IMR-90 (cell line): ENCODE data around the gene THOC2. TPM values are rescaled to one million over a fixed set of nuclear protein-coding genes. Genes with fewer than 3 reads are reported as not detected.
A peak's percentile ranks its signal among the peaks of the same experiment; 100 is the strongest.

Experiments
- ATAC-seq: fragments of 200-7000 bp; cut with Tn5 transposase; 2 replicates; pipeline ENCODE4 v1.9.1; 2020; ENCODE audit warnings: low read depth, mild to moderate bottlenecking, moderate library complexity
- BruUV-seq: library from RNA; stranded (reverse); fragments of 400-500 nt; replicated peaks from 2 replicates; lab custom pipeline; 2021; lab: Mats Ljungman, UMichigan
- CTCF ChIA-PET: fragments of 300-600 bp; formaldehyde crosslinking; extraction: SDS; loops from one replicate; lab custom pipeline; 2021; ENCODE audit warnings: antibody characterized with exemption; lab: Yijun Ruan, JAX
- POLR2A ChIA-PET: fragments of 300-600 bp; sonication (Branson Sonifier 250); formaldehyde crosslinking; loops from one replicate; lab custom pipeline; 2022; ENCODE audit warnings: antibody characterized with exemption; ENCODE audit not compliant: unreplicated experiment; lab: Charles Lee
- DNase-seq: peaks from one replicate; pipeline ENCODE4 v3.0.0; 2013
- H2AFZ ChIP-seq: replicated peaks from 2 replicates; pipeline ENCODE3; 2013; ENCODE audit warnings: low read length, mild to moderate bottlenecking; ENCODE audit not compliant: poor library complexity
- H2AK5ac ChIP-seq: 2 replicates; pipeline ENCODE4 v1.6.1; 2013; ENCODE audit warnings: low read depth, low read length, inconsistent platforms
- H2AK9ac ChIP-seq: replicated peaks from 2 replicates; pipeline ENCODE3; 2013; ENCODE audit warnings: mild to moderate bottlenecking, low read depth, low read length, moderate library complexity; ENCODE audit not compliant: poor library complexity
- H2BK120ac ChIP-seq: 2 replicates; pipeline ENCODE4 v1.6.1; 2013; ENCODE audit warnings: low read depth, low read length, inconsistent platforms
- H2BK15ac ChIP-seq: 3 replicates; pipeline ENCODE4 v1.6.1; 2013; ENCODE audit warnings: low read depth, low read length, inconsistent platforms
- H2BK20ac ChIP-seq: 2 replicates; pipeline ENCODE4 v1.6.1; 2013; ENCODE audit warnings: low read depth, mild to moderate bottlenecking, inconsistent platforms, low read length, moderate library complexity
- H2BK5ac ChIP-seq: 2 replicates; pipeline ENCODE4 v1.6.1; 2013; ENCODE audit warnings: mild to moderate bottlenecking, low read depth, low read length, inconsistent platforms; ENCODE audit not compliant: poor library complexity, severe bottlenecking
- H3K14ac ChIP-seq: replicated peaks from 2 replicates; pipeline ENCODE4 v1.6.1; 2013; ENCODE audit warnings: low read depth, low read length, inconsistent platforms
- H3K18ac ChIP-seq: 2 replicates; pipeline ENCODE4 v1.6.1; 2013; ENCODE audit warnings: low read depth, low read length, control low read depth
- H3K23ac ChIP-seq: 2 replicates; pipeline ENCODE4 v1.6.1; 2013; ENCODE audit warnings: low read depth, low read length, inconsistent platforms
- H3K27ac ChIP-seq: 2 replicates; pipeline ENCODE4 v1.5.1; 2013; ENCODE audit warnings: mild to moderate bottlenecking, control low read depth, low read length; ENCODE audit not compliant: insufficient read depth
- H3K27me3 ChIP-seq: 2 replicates; pipeline ENCODE4 v1.6.1; 2013; ENCODE audit warnings: low read length; ENCODE audit not compliant: control insufficient read depth, insufficient read depth
- H3K36me3 ChIP-seq: 2 replicates; pipeline ENCODE4 v1.6.1; 2013; ENCODE audit warnings: low read length, mixed read lengths; ENCODE audit not compliant: control insufficient read depth, insufficient read depth
- H3K4ac ChIP-seq: 2 replicates; pipeline ENCODE4 v1.6.1; 2013; ENCODE audit warnings: low read depth, low read length, inconsistent platforms
- H3K4me1 ChIP-seq: 2 replicates; pipeline ENCODE4 v1.6.1; 2013; ENCODE audit warnings: low read length, mixed read lengths; ENCODE audit not compliant: control insufficient read depth, insufficient read depth
- H3K4me2 ChIP-seq: 2 replicates; pipeline ENCODE4 v1.6.1; 2013; ENCODE audit warnings: low read depth, mild to moderate bottlenecking, control low read depth, low read length, moderate library complexity
- H3K4me3 ChIP-seq: 2 replicates; pipeline ENCODE4 v1.5.1; 2013; ENCODE audit warnings: low read depth, mild to moderate bottlenecking, control low read depth, low read length, moderate library complexity; ENCODE audit not compliant: insufficient read depth
- H3K56ac ChIP-seq: 2 replicates; pipeline ENCODE4 v1.6.1; 2013; ENCODE audit warnings: low read length, inconsistent platforms; ENCODE audit not compliant: insufficient read depth; ENCODE audit errors: extremely low read depth
- H3K79me1 ChIP-seq, 2 experiments: 2 replicates each; pipeline ENCODE4 v1.6.1; 2013; ENCODE audit warnings: low read length in 2 of 2, inconsistent platforms in 1 of 2, low read depth in 1 of 2
- H3K9ac ChIP-seq: 2 replicates; pipeline ENCODE4 v1.6.1; 2013; ENCODE audit warnings: low read depth, low read length, control low read depth
- H3K9me1 ChIP-seq: 2 replicates; pipeline ENCODE4 v1.6.1; 2013; ENCODE audit warnings: low read length, inconsistent platforms; ENCODE audit not compliant: insufficient read depth
- H3K9me3 ChIP-seq: 2 replicates; pipeline ENCODE4 v1.6.1; 2013; ENCODE audit warnings: low read length; ENCODE audit not compliant: control insufficient read depth, insufficient read depth
- H4K20me1 ChIP-seq: 2 replicates; pipeline ENCODE4 v1.6.1; 2013; ENCODE audit warnings: low read length, inconsistent platforms; ENCODE audit not compliant: insufficient read depth
- H4K5ac ChIP-seq: 2 replicates; pipeline ENCODE4 v1.6.1; 2013; ENCODE audit warnings: mild to moderate bottlenecking, low read depth, low read length, control low read depth
- H4K8ac ChIP-seq, 2 experiments: 2 replicates each; pipeline ENCODE4 v1.6.1; 2013; ENCODE audit warnings: low read depth in 2 of 2, low read length in 2 of 2, control low read depth in 1 of 2, inconsistent platforms in 1 of 2
- H4K91ac ChIP-seq: 2 replicates; pipeline ENCODE4 v1.6.1; 2013; ENCODE audit warnings: low read depth, low read length, inconsistent platforms; ENCODE audit not compliant: insufficient read depth
- ELK1 ChIP-seq: fragments of 150-350 bp; IDR thresholded peaks from 2 replicates; pipeline ENCODE4 v1.6.1; 2016; ENCODE audit warnings: low read depth, mild to moderate bottlenecking, low read length, moderate library complexity, borderline replicate concordance
- POLR2A ChIP-seq: IDR thresholded peaks from 2 replicates; pipeline ENCODE4 v1.6.1; 2012; ENCODE audit warnings: mild to moderate bottlenecking, low read depth, low read length
- RCOR1 ChIP-seq: IDR thresholded peaks from 2 replicates; pipeline ENCODE4 v1.6.1; 2012; ENCODE audit warnings: mild to moderate bottlenecking, low read length, improper control_type of control experiment; ENCODE audit not compliant: insufficient replicate concordance
- RFX5 ChIP-seq: IDR thresholded peaks from 2 replicates; pipeline ENCODE4 v1.8.0; 2012; ENCODE audit warnings: low read depth, mild to moderate bottlenecking, low read length, moderate library complexity
- dilution Hi-C: fragments of 300-500 bp; cut with HindIII; formaldehyde crosslinking; loops from one replicate; pipeline ENCODE4 v1.14.3; 2018; ENCODE audit warnings: low sequenced_read_pairs; ENCODE audit not compliant: unreplicated experiment
- in situ Hi-C: fragments of 300-500 bp; cut with MboI; formaldehyde crosslinking; loops from 3 replicates; pipeline ENCODE4 v1.14.3; 2019; ENCODE audit warnings: low sequenced_read_pairs, inconsistent platforms, mixed read lengths
- intact Hi-C: fragments of 100-400 bp; cut with micrococcal nuclease; formaldehyde crosslinking; loops from 2 replicates; pipeline ENCODE4 v1.10.0; 2022
- polyA plus RNA-seq, 3 experiments: library from polyadenylated mRNA; depleted of rRNA; stranded (reverse); fragments of >200 nt; gene quantifications; 2 replicates each; pipeline ENCODE4 v1.2.3, GENCODE V29; 2012; ENCODE audit warnings: low replicate concordance in 1 of 3
- total RNA-seq: library from RNA; depleted of rRNA; stranded (reverse); fragments of >200 nt; gene quantifications from 2 replicates; pipeline ENCODE4 v1.2.3, GENCODE V29; 2012

THOC2 gene
- total and polyA plus RNA-seq, 2 of the 4 experiments (the other 2 are of a cell fraction): 42.9 to 58.8 TPM

- no peaks in the 10 kb centered on the region for H4K20me1 ChIP-seq
- no peak overlapping the region; the same call in 1 of the 2 replicates for H3K4me2 ChIP-seq
- CTCF ChIA-PET: no interaction called here
Observed at GRCh38 chrX:123626962-123627361, 105.9 kb downstream of the THOC2 start.

More at GRCh38 chrX:123626962-123627361, 105.9 kb downstream of the THOC2 start:
- no TSS peak for BruUV-seq
- Histone ChIP-seq H3K9me1 (no peaks in the 10 kb centered on the region), H4K8ac (0 out of 4 replicates have a peak overlapping the region, but pooled peaks of 1 of the 2 experiments have one; percentile 11), H2AK5ac (no peak overlapping the region), H3K56ac (no peak overlapping the region), H3K18ac (no peak overlapping the region), H3K23ac (no peak overlapping the region), H3K14ac (no peak overlapping the region), H3K4ac (no peak overlapping the region), H3K4me1 (peaks cover 1% of the 10 kb centered on the region; the same call in 1 of the 2 replicates), H3K79me1 (no peaks in the 10 kb centered on the region), H4K91ac (no peak overlapping the region), H2AK9ac (no peak overlapping the region), H3K9ac (no peak overlapping the region), H2AFZ (no peak overlapping the region), H3K36me3 (peaks cover 12% of the 10 kb centered on the region), H3K27ac (no peak overlapping the region), H3K9me3 (no peaks in the 10 kb centered on the region), H2BK15ac (no peak overlapping the region), H3K27me3 (no peaks in the 10 kb centered on the region), H2BK20ac (no peak overlapping the region), H2BK5ac (no peak overlapping the region), H4K5ac (no peak overlapping the region), H2BK120ac (no peak overlapping the region), H3K4me3 (no peak overlapping the region)
- POLR2A ChIA-PET: no interaction called here
- in situ Hi-C loops (no loop called here), dilution Hi-C loops (no loop called here), intact Hi-C loops (no loop called here)
- TF ChIP-seq RFX5 (no peak), POLR2A (no peak), RCOR1 (no peak), ELK1 (no peak)
- DNase-seq: peak; percentile 68
- peak; percentile 82 for ATAC-seq
